ENCODE results near the gene ADAMTS2.

Gene ADAMTS2

GRCh38 chr5:179275941-179276837 is 69.1 kb downstream of the ADAMTS2 start:
- H3K79me2 ChIP-seq (ENCODE audit: insufficient read depth, low read length), result no peaks in the 10 kb centered on the region
- H2AFZ ChIP-seq (ENCODE audit: low read length), result no peak overlapping the region
- no peak overlapping the region for H3K4me2 ChIP-seq (ENCODE audit: low read length)
- no peaks in the 10 kb centered on the region for H3K27me3 ChIP-seq (ENCODE audit: insufficient read depth, low read length)
- H3K9me3 ChIP-seq (ENCODE audit: low read length), result no peaks in the 10 kb centered on the region
- H3K9ac ChIP-seq (ENCODE audit: low read length), result no peak overlapping the region
- H4K20me1 ChIP-seq (ENCODE audit: insufficient read depth, low read length), result no peaks in the 10 kb centered on the region
- no peak for TF ChIP-seq EZH2 (IDR thresholded peaks at IDR 0.05; ENCODE audit: borderline replicate concordance, low read length)
- no peak for TF ChIP-seq CTCF (IDR thresholded peaks at IDR 0.05; ENCODE audit: low read length)
- no peaks in the 10 kb centered on the region for H3F3A ChIP-seq (ENCODE audit: insufficient read depth, low read length)
- H3K4me3 ChIP-seq (ENCODE audit: low read depth, low read length, poor library complexity, severe bottlenecking), result no peak overlapping the region
- no peaks in the 10 kb centered on the region for H3K9me2 ChIP-seq (ENCODE audit: low read depth, low read length)
- H3K4me1 ChIP-seq (ENCODE audit: insufficient read depth, low read length, severe bottlenecking), result no peaks in the 10 kb centered on the region
- no peak overlapping the region for H3K27ac ChIP-seq (ENCODE audit: low read depth, low read length, poor library complexity, severe bottlenecking)
- H3K36me3 ChIP-seq (ENCODE audit: insufficient read depth, low read length), result no peaks in the 10 kb centered on the region

- Histone ChIP-seq H3K4me3 (ENCODE audit: low read depth, low read length, poor library complexity, severe bottlenecking) (no peak overlapping the region), H3K9me3 (ENCODE audit: low read length) (no peaks in the 10 kb centered on the region), H3K36me3 (ENCODE audit: insufficient read depth, low read length) (no peaks in the 10 kb centered on the region), H3K4me2 (ENCODE audit: low read length) (no peak overlapping the region), H3K27me3 (ENCODE audit: insufficient read depth, low read length) (no peaks in the 10 kb centered on the region), H3K4me1 (ENCODE audit: insufficient read depth, low read length, severe bottlenecking) (no peaks in the 10 kb centered on the region), H3K9ac (ENCODE audit: low read length) (no peak overlapping the region), H2AFZ (ENCODE audit: low read length) (no peak overlapping the region), H3F3A (ENCODE audit: insufficient read depth, low read length) (no peaks in the 10 kb centered on the region), H3K27ac (ENCODE audit: low read depth, low read length, poor library complexity, severe bottlenecking) (no peak overlapping the region), H3K9me2 (ENCODE audit: low read depth, low read length) (no peaks in the 10 kb centered on the region), H3K79me2 (ENCODE audit: insufficient read depth, low read length) (no peaks in the 10 kb centered on the region), H4K20me1 (ENCODE audit: insufficient read depth, low read length) (no peaks in the 10 kb centered on the region)
- TF ChIP-seq CTCF (IDR thresholded peaks at IDR 0.05; ENCODE audit: low read length), result no peak
- TF ChIP-seq EZH2 (IDR thresholded peaks at IDR 0.05; ENCODE audit: borderline replicate concordance, low read length), result no peak
Observed at GRCh38 chr5:179275381-179275878, 69.8 kb downstream of the ADAMTS2 start.

- H3K9me3 ChIP-seq (ENCODE audit: low read length), result no peaks in the 10 kb centered on the region
- H4K20me1 ChIP-seq (ENCODE audit: insufficient read depth, low read length), result no peaks in the 10 kb centered on the region
- H3K4me1 ChIP-seq (ENCODE audit: insufficient read depth, low read length, severe bottlenecking), result no peaks in the 10 kb centered on the region
- no peaks in the 10 kb centered on the region for H3K79me2 ChIP-seq (ENCODE audit: insufficient read depth, low read length)
- H3K27me3 ChIP-seq (ENCODE audit: insufficient read depth, low read length), result no peaks in the 10 kb centered on the region
- no peak overlapping the region for H2AFZ ChIP-seq (ENCODE audit: low read length)
- H3K4me2 ChIP-seq (ENCODE audit: low read length), result no peak overlapping the region
- TF ChIP-seq EZH2 (IDR thresholded peaks at IDR 0.05; ENCODE audit: borderline replicate concordance, low read length) (no peak), CTCF (IDR thresholded peaks at IDR 0.05; ENCODE audit: low read length) (no peak)
- H3F3A ChIP-seq (ENCODE audit: insufficient read depth, low read length), result no peaks in the 10 kb centered on the region
- H3K36me3 ChIP-seq (ENCODE audit: insufficient read depth, low read length), result no peaks in the 10 kb centered on the region
- no peak overlapping the region for H3K4me3 ChIP-seq (ENCODE audit: low read depth, low read length, poor library complexity, severe bottlenecking)
- H3K9me2 ChIP-seq (ENCODE audit: low read depth, low read length), result no peaks in the 10 kb centered on the region
- no peak overlapping the region for H3K27ac ChIP-seq (ENCODE audit: low read depth, low read length, poor library complexity, severe bottlenecking)
- no peak overlapping the region for H3K9ac ChIP-seq (ENCODE audit: low read length)
Observed at GRCh38 chr5:179274321-179275315, 70.6 kb downstream of the ADAMTS2 start.

All from OCI-LY1 (cell line).